Measurements from ENCODE around the gene ZIC2. TPM values are rescaled to one million over a fixed set of nuclear protein-coding genes. Genes with fewer than 3 reads are reported as not detected.

The ZIC2 gene
- total and polyA plus RNA-seq, 2 of the 8 experiments (the other 6 are each of a cell fraction or from before 2014, with no cell fraction given): 53.2 to 372 TPM

- TF ChIP-seq, protein P1, sequence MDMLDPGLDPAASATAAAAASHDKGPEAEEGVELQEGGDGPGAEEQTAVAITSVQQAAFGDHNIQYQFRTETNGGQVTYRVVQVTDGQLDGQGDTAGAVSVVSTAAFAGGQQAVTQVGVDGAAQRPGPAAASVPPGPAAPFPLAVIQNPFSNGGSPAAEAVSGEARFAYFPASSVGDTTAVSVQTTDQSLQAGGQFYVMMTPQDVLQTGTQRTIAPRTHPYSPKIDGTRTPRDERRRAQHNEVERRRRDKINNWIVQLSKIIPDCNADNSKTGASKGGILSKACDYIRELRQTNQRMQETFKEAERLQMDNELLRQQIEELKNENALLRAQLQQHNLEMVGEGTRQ (IDR thresholded peaks at IDR 0.05; ENCODE audit: low read length): no peak
- no peak for TF ChIP-seq CEBPB (IDR thresholded peaks at IDR 0.05; ENCODE audit: low read depth, low read length)
- no peak; a peak in 1 of 3 replicates for TF ChIP-seq POLR2A (IDR thresholded peaks at IDR 0.05; ENCODE audit: control extremely low read depth in 1 of 2, low read depth in 2 of 2, low read length in 2 of 2)
- TF ChIP-seq RXRA (IDR thresholded peaks at IDR 0.05; ENCODE audit: insufficient read depth, low read depth, low read length): no peak
- peak; percentile 3 for TF ChIP-seq SAP30 (IDR thresholded peaks at IDR 0.05; ENCODE audit: insufficient read depth, insufficient replicate concordance, low read length)
- TF ChIP-seq KDM1A (IDR thresholded peaks at IDR 0.05; ENCODE audit: borderline replicate concordance, low read length): no peak
These were observed 3.1 kb downstream of the ZIC2 start (continued) for GRCh38 chr13:99984461-99985240.
